Measurements from ENCODE around the gene YTHDC2.

YTHDC2 gene

DNA sequence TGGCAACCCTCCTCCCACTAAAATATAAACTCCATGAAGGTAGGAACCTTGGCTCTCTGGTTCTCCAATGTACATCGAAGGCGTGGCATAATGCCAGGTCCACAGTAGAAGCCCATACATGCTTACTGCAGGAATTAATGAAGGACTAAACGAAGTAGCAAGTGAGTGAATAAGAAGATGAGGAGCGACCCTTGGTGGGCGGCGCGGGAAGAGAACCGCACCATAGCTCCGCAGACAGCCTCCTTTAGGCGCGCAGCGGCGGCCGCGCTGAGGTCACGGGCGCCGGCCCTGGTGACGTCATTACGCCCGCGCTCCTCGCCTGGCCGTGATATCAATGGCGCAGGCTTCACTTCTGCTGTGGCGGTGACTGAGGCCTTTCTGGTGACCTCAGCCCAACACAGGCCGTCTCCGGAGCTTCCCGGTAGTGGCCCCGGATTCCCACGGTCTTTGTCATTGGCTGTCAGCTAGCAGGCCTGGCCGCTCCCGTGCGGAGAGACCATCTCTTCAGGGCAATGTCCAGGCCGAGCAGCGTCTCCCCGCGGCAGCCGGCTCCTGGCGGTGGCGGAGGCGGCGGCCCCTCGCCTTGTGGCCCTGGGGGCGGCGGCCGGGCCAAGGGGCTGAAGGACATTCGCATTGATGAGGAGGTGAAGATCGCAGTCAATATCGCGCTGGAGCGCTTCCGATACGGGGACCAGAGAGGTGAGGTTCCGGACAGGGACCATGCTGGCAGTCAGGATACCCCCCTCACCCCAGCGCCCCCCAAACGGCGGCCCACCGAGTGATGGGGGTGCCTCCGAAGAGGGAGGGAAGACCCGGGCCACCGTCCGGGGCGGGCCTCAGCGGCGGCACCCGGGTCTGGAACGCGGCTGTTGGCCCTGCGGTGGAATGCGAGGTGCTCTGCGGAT is at the start of gene YTHDC2:
Gene YTHDC2, plus strand, starts transcription at position 311 of the 905 bp plus-strand sequence. Its CDS starts 202 bp downstream, at position 513.
- Mint-ChIP-seq H3K27ac (peak within 1 kb of the TSS; percentile 79 to 92 (median 83)), H3K27me3 (ENCODE audit: low read depth) (no peaks in the 10 kb centered on the region), H3K9me3 (no peaks in the 10 kb centered on the region), H3K4me3 (peak within 1 kb of the TSS; percentile 89 to 96 (median 96)), H3K4me1 (peaks cover 35% of the 10 kb centered on the region), H3K36me3 (ENCODE audit: low read depth) (peaks cover 23% of the 10 kb centered on the region)
- peak; percentile 21 to 53 (median 42) for TF ChIP-seq CTCF (IDR thresholded peaks at IDR 0.05; ENCODE audit: unreplicated experiment in 3 of 3)

DNA sequence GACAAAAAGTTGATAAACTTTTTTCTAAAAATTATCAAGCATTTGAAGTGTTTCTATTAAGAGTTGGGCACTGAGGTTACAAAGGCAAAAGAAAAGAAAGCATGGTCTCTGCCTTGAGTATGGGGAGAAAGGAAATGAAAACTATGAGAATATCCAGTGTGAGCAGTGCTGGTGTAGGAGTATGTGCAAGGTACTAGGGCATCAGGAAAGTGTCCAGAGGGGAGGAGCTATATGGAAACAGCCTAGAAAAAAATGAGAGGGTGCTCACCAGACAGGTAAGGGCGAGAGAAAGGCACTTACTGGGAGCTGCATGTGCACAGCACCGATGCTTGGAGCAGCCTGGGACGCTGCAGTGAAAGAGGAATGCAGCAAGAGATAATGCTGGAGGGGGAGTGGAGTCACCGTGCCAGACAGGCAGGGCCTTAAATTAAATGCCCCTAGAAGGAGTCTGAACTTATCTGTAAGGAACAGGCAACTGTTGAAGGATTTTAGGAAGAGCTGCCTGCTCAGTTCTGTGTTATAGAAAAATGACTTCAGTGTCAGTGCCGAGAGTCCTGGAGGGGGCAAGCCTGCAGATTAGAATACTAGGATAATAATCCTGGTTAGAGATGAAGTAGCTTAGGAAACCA is 39.3 kb upstream of the YTHDC2 start:
- Mint-ChIP-seq H3K9me3 (peaks cover 25% of the 10 kb centered on the region), H3K36me3 (ENCODE audit: low read depth) (peaks cover 9% of the 10 kb centered on the region), H3K4me3 (no peak overlapping the region), H3K4me1 (no peaks in the 10 kb centered on the region), H3K27ac (peak overlapping the region in 1 of 3 experiments; percentile 26), H3K27me3 (ENCODE audit: low read depth) (no peaks in the 10 kb centered on the region)
- TF ChIP-seq CTCF (IDR thresholded peaks at IDR 0.05; ENCODE audit: unreplicated experiment in 3 of 3): no peak

GRCh38 chr5:113478691-113479090 is 34.8 kb upstream of the YTHDC2 start:
- Mint-ChIP-seq H3K4me1 (no peaks in the 10 kb centered on the region), H3K27me3 (ENCODE audit: low read depth) (no peaks in the 10 kb centered on the region), H3K36me3 (ENCODE audit: low read depth) (no peaks in the 10 kb centered on the region), H3K4me3 (no peak overlapping the region), H3K9me3 (peaks cover 22% of the 10 kb centered on the region), H3K27ac (no peak overlapping the region)
- TF ChIP-seq CTCF (IDR thresholded peaks at IDR 0.05; ENCODE audit: unreplicated experiment in 3 of 3): no peak

DNA sequence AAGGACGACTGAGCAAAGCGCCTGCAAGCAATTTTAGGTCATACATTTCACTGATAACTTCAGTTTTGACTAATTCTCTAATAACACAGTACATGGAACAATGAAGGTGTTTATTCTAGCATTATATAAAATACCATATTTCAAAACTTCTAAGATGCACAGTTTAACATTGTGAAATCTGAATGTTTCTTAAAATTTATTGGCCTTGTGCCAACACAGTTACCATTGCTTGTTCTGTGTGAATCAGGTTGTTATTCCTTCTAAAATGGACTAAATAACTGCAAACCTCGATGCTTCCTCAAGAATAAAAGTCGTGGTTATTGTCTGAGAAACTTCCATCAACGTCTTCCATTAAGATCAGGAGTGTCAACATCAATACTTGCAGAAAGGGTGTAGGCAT is 33.3 kb upstream of the YTHDC2 start:
- no peak for TF ChIP-seq CTCF (IDR thresholded peaks at IDR 0.05; ENCODE audit: unreplicated experiment in 3 of 3)
- Mint-ChIP-seq H3K36me3 (ENCODE audit: low read depth) (no peaks in the 10 kb centered on the region), H3K9me3 (peaks cover 27% of the 10 kb centered on the region), H3K4me1 (no peaks in the 10 kb centered on the region), H3K4me3 (no peak overlapping the region), H3K27ac (no peak overlapping the region), H3K27me3 (ENCODE audit: low read depth) (no peaks in the 10 kb centered on the region)

DNA sequence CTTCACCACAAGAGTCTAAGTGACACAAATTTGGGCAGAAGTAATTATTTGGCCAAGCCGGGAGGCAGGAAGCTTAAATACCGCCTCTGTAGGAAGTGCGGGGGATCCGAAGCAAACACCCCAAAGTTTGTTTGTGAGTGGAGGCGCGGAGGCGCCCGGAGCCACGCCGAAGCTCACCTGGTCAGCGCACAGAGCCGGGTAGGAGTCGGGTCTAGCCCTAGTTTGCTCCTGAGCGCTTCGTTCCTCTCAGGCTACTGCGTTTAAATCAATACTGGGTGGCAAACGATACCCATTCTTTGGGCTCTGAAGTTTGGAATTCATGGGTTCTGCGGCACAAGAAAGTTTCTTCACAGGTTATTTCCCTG is 26.1 kb upstream of the YTHDC2 start:
- Mint-ChIP-seq H3K27ac (peak overlapping the region; percentile 43 to 93 (median 87)), H3K27me3 (ENCODE audit: low read depth) (peaks cover 30% of the 10 kb centered on the region), H3K4me1 (peaks cover 6% of the 10 kb centered on the region), H3K9me3 (peaks cover 37% of the 10 kb centered on the region), H3K4me3 (peak overlapping the region; percentile 91 to 98 (median 91)), H3K36me3 (ENCODE audit: low read depth) (no peaks in the 10 kb centered on the region)
- TF ChIP-seq CTCF (IDR thresholded peaks at IDR 0.05; ENCODE audit: unreplicated experiment in 3 of 3): peak in 1 of 3 experiments; percentile 7

Data from nephron (organoid).